NCI-H526 treated with DMSO at 0.1 percent for 48 hours (cell line): ENCODE results near the gene ARHGAP18.
"Not testable (repeated sequence)": the region's sequence is repeated elsewhere in the genome, so short reads cannot be mapped to it uniquely, and the experiment has no call there.

Experiments used
- DNase-seq: peaks from one replicate; lab custom pipeline; 2025; lab: John Stamatoyannopoulos, UW

The ARHGAP18 gene

GRCh38 chr6:129586815-129587214, 123.2 kb downstream of the ARHGAP18 start:
- no peak for DNase-seq

DNA sequence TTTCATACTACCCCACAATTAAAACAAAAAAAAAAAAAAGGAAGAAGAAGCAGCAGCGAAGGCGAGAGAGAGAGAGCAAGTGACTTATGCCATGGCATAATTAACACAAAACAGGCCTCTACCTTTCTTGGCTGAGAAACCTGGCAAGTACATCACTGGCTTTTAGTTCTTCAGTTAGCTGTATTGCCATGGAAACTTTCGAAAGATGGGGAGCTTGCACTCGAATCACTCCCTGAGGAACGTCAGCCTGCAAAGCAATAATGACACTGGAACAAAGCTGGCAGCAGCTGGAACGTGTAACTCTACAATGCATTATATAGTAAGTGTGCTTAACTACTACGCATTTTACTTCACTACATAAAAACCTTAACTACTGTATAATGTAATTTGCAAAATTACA, 126.1 kb downstream of the ARHGAP18 start:
- DNase-seq = no peak

DNA sequence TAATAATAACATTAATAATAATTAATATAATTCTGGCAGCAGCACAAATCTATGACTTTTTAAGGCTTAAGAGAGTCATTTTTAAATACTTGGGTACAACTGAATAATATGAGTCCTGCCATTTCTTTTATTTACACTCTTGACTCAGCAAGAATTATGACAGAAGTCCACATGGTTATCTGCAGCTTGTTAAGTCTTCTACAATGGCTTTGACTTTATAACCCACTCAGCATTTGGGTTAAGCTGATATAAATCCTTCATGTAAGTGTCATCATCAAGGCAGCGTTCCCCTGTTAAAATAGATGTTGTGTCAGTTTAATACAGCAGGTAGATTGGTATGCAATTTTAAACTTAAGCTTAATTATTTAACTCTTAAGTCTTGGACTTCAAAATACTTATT, 131.7 kb downstream of the ARHGAP18 start:
- no peak for DNase-seq

GRCh38 chr6:129577691-129578090, 132.3 kb downstream of the ARHGAP18 start:
- peak; percentile 14 for DNase-seq

DNA sequence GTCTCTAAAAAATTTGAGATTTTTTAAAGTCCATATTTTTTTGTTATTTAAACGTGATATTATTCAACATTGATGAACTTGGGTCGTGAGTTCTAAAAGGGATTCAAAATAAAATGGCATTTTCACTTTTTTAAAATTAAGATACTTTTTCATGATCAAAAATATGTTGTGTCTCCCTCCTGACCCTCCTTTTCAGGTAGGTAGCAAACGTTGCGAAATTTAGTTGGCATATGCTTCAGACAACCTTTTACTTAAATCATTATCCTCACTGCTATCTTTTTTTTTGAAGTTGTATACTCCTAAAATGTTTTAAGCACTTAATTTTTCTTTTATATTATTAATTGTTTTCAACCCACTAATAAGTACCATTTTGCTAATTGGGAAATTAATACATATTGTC, 133.5 kb downstream of the ARHGAP18 start:
- DNase-seq = no peak

DNA sequence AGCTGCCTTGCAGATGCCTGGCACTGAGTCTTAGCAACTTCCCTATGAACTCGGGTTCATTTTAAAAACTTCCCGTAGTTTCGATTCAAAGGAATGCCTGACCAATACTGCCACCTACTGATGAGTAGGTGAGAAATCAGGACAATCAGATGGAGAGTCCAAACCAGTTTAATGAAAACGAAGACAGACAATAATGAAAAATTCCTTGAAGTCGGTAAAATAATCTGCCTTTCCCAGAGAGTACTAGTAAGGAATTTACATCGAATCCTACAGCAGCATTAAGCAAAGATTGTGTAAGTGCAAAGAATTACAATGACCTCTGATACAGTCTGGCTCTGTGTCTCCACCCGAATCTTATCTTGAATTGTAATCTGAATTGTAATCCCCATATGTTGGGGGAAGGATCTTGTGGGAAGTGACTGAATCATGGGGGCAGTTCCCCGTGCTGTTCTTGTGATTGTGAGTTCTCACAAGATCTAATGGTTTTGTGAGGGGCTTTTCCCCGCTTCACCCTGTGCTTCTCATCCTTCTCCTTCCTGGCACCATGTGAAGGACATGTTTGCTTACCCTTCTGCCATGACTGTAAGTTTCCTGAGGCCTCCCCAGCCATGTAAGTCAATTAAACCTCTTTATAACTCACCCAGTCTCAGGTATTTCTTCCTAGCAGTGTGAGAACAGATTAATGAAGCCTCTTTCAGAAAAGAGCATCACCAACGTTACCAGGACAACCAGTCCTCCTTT, 134.4 kb downstream of the ARHGAP18 start:
- peak; percentile 28 for DNase-seq

GRCh38 chr6:129574605-129575004, 135.4 kb downstream of the ARHGAP18 start:
- not testable (repeated sequence) for DNase-seq

- DNase-seq = not testable (repeated sequence)
Observed at GRCh38 chr6:129570929-129571328, 139.0 kb downstream of the ARHGAP18 start.

DNA sequence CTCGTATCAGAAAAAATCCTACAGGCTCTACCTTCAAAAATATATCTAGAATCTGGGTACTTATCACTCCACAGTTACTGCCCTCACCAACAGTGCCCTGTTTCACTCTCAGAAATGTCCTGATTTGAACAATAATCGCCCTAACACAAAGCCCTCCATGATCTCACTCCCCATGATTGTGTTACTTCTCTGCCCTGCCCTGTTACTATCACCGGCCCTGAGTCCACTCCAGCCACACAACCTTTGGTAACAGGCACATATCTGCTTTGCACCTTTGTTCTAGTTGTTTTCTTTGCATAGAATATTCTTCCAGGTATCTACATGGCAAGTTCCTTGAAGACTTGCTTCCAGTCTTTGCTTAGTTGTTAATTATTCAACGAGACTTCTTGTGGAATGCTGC, 142.0 kb downstream of the ARHGAP18 start:
- DNase-seq = no peak

GRCh38 chr6:129567374-129567773, 142.6 kb downstream of the ARHGAP18 start:
- DNase-seq = no peak

DNA sequence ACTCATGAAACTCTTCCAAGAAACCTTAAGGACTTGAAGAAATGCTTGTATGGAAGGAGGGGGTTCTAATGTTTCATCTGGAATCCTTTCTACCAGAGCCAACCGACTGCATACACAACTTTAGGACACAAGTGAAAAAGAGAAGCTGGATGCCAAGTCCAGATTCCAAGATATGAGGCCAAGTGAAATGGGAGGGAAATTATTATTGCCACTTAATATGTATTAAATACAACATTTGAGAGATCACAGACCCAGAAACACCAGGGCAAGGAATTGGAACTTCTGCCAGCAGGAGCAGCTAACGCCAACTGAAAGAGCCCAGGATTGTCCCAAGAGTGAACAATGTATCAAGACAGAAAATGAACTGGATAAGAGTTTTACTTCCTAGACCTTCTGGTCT, 144.2 kb downstream of the ARHGAP18 start:
- DNase-seq = no peak

- DNase-seq = no peak
Observed at GRCh38 chr6:129565366-129565765, 144.6 kb downstream of the ARHGAP18 start.

DNA sequence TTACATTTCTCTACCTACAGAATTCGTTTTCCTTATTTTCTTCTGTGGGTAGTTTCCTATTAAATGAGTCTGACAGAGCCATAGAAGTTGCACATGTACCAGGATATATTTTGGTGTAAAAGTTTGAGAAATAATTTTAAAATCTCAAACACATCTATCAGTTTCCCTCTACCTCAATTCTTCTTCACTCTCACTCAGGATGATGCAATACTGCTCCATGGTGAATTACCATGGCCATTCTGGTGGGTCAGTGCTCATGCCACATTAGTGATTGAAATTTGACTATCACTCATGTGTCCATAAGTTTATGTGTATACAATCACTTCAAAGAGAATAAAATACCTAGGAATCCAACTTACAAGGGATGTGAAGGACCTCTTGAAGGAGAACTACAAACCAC, 151.7 kb downstream of the ARHGAP18 start:
- no peak for DNase-seq

GRCh38 chr6:129555206-129555832, 154.7 kb downstream of the ARHGAP18 start:
- no peak for DNase-seq

DNA sequence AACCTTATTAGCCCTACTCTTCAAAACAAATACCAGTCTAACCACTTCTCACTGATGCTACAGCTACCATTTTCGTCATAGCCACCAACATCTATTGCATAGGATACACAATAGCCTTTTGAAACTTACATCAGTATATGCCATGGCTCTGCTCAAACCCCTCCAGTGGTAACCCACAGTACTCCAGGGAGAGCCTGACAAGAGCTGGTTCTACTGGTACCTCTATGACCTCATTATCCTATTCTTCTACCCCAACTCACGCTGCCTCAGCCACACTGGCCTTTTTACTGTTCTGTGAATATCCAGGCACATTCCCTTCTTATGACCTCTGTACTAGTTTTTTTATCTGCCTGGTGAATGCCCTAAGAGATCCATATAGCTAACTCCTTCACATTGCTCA, 157.6 kb downstream of the ARHGAP18 start:
- DNase-seq = no peak

DNA sequence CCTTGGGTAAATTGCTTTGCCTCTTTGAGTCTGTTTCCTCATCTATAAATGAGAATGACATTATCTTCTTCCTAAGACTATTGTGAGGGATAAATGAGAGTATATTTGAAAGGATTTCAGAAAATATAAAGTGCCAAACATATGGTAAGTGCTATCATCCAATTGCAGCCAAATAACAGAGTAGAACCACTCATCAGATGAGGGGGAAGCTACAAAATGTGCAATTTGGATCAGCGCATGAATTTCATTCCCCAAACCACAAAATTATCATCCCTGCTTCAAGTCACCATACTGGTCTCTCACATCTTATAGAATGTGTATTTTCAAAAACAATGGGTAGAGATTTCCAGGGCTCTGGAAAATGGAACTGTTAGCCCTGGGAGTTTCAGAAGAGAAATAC, 158.5 kb downstream of the ARHGAP18 start:
- DNase-seq = no peak

GRCh38 chr6:129546702-129547101, 163.3 kb downstream of the ARHGAP18 start:
- DNase-seq = no peak

GRCh38 chr6:129544892-129545612, 164.9 kb downstream of the ARHGAP18 start:
- DNase-seq = no peak

GRCh38 chr6:129543981-129544380, 166.0 kb downstream of the ARHGAP18 start:
- no peak for DNase-seq

DNA sequence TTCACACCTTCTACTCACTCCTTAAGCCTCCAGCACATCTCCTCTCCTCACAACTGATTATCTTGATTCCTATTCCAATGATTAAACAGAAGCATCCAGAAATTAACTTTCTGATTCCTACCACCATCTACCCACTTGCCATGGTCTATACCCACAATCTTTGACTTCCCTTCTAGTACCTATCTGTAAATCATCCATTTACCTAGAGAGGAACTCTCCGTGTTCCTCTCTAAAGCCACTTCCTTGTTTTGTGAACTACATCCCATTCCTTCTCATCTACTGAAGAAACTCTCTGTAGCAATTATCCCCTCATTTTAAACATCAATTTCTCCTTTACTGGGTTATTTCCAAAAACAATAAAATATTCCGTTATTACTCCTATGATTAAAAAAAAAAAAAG, 167.3 kb downstream of the ARHGAP18 start:
- DNase-seq = no peak

- no peak for DNase-seq
Observed at GRCh38 chr6:129539032-129539431, 170.9 kb downstream of the ARHGAP18 start.

GRCh38 chr6:129536271-129536670, 173.7 kb downstream of the ARHGAP18 start:
- DNase-seq = no peak

DNA sequence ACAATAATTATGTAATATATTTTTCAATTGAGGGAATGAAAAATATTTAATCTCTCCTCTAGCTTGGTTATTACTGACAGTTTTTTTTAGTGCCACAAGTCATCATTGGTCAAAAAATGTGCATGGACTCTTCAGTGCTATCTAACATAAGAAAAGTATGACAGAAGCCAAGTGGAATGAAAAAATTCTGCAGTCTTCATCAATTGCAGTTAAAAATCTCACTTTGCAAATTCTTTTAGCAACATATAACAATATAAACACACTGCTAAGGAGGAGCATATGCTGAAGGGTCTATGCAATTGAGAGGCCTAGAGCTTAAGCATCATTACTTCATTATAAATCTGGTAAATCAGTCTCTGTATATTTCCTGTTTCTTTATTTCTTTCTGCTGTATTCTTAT, 175.1 kb downstream of the ARHGAP18 start:
- DNase-seq = no peak
